GM12891 (cell line): ENCODE data around the gene MYH2.

ENCODE experiments used
- POLR2A ChIP-seq: IDR thresholded peaks from 2 replicates; pipeline ENCODE4 v1.6.1; 2011; ENCODE audit warnings: low read depth, low read length, control low read depth
- POLR2AphosphoS5 ChIP-seq: IDR thresholded peaks from 2 replicates; pipeline ENCODE4 v1.6.1; 2011; ENCODE audit warnings: low read depth, low read length, control low read depth
- TAF1 ChIP-seq: IDR thresholded peaks from 2 replicates; pipeline ENCODE4 v1.6.1; 2011; ENCODE audit warnings: low read depth, low read length, control low read depth

DNA sequence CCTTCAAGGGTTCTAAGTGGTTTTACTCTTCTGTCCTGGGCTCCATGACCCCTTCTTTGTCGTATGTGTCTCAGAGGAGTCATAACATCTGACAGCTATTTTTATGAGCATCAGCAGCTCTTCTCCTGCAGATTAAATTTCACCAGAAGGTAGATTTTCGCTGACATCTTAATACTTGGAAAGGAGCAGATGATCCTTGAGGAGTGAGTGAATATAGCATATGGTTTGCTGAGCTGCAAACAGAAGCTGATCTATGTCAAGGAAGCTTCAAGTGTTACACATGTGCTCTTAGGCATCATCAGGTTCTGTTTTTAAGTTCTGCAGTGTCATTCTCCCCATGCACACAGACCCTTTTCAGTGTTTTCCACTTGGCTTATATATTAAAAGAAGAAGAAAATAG is 49.2 kb upstream of the MYH2 start:
- no peak for TF ChIP-seq POLR2A
- no peak for TF ChIP-seq POLR2AphosphoS5
- TF ChIP-seq TAF1, result no peak
